Kidney epithelial cell (primary cell): ENCODE results near the gene ALAS2. TPM values are rescaled to one million over a fixed set of nuclear protein-coding genes. Genes with fewer than 3 reads are reported as not detected.

Experiments
- DNase-seq: peaks from one replicate; pipeline ENCODE4 v3.0.0-alpha.2; 2010; ENCODE audit warnings: low read depth
- H3K27me3 ChIP-seq: 2 replicates; pipeline ENCODE4 v1.6.0; 2011; ENCODE audit warnings: low read length; ENCODE audit not compliant: control insufficient read depth, insufficient read depth
- H3K36me3 ChIP-seq: 2 replicates; pipeline ENCODE4 v1.5.1; 2011; ENCODE audit warnings: low read length; ENCODE audit not compliant: control insufficient read depth, insufficient read depth
- H3K4me3 ChIP-seq: 2 replicates; pipeline ENCODE4 v1.5.1; 2011; ENCODE audit warnings: low read depth, mild to moderate bottlenecking, control low read depth, low read length
- total RNA-seq: library from RNA; depleted of rRNA; stranded (reverse); fragments of >200 nt; gene quantifications from 2 replicates; pipeline ENCODE4 v1.2.3, GENCODE V29; 2015
- TF ChIP-seq, protein P1 (sequence below): IDR thresholded peaks from 2 replicates; pipeline ENCODE4 v1.5.1; 2011; ENCODE audit warnings: mild to moderate bottlenecking, moderate library complexity, low read length, control low read depth, inconsistent platforms; ENCODE audit not compliant: insufficient read depth, poor library complexity, severe bottlenecking

Gene ALAS2
- total RNA-seq, 1 donor from 2014 or later: not detected

DNA sequence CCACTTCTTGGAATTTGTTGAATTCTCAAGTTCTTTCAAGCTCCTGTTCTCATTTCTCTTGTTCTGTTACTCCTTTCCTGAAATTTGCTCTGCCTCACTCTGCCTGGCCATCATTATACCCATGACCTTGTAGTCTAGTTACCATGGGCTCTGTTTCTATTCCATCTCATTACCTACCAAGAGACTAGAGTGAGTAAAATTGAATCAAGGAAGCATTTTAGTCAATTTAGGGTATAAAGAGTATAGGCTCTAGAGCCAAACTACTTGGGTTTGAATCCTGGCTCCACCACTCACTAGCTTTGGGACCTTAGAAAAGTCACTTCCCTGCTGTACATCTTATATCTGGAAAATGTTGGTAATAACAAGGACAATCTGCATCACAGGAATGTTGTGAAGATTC, 2.2 kb downstream of the ALAS2 start:
- Histone ChIP-seq H3K4me3 (no peak overlapping the region), H3K36me3 (no peaks in the 10 kb centered on the region), H3K27me3 (no peaks in the 10 kb centered on the region)
- TF ChIP-seq, protein P1, sequence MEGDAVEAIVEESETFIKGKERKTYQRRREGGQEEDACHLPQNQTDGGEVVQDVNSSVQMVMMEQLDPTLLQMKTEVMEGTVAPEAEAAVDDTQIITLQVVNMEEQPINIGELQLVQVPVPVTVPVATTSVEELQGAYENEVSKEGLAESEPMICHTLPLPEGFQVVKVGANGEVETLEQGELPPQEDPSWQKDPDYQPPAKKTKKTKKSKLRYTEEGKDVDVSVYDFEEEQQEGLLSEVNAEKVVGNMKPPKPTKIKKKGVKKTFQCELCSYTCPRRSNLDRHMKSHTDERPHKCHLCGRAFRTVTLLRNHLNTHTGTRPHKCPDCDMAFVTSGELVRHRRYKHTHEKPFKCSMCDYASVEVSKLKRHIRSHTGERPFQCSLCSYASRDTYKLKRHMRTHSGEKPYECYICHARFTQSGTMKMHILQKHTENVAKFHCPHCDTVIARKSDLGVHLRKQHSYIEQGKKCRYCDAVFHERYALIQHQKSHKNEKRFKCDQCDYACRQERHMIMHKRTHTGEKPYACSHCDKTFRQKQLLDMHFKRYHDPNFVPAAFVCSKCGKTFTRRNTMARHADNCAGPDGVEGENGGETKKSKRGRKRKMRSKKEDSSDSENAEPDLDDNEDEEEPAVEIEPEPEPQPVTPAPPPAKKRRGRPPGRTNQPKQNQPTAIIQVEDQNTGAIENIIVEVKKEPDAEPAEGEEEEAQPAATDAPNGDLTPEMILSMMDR: no peak
- no peak for DNase-seq

DNA sequence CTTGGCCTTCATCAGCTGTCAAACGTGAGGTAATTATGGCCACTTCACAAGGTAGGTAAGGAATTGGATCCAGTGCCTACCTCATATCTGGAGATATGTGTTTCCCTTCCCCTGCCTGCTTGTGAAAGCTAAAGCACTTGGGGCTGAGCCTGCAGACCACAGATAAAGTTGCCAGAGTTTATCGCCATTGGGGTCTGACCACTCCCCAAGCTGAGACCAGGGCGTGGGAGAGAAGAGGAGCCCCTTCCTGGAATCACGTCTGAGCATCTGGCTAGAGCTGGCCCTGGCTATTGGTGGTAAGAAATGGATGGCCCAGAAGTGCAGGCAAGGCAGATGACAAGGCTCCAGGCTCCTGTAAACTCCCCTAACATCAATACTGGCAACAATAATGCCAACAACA, 2.7 kb downstream of the ALAS2 start:
- Histone ChIP-seq H3K4me3 (no peak overlapping the region), H3K36me3 (no peaks in the 10 kb centered on the region), H3K27me3 (no peaks in the 10 kb centered on the region)
- TF ChIP-seq, protein P1: no peak
- no peak for DNase-seq

DNA sequence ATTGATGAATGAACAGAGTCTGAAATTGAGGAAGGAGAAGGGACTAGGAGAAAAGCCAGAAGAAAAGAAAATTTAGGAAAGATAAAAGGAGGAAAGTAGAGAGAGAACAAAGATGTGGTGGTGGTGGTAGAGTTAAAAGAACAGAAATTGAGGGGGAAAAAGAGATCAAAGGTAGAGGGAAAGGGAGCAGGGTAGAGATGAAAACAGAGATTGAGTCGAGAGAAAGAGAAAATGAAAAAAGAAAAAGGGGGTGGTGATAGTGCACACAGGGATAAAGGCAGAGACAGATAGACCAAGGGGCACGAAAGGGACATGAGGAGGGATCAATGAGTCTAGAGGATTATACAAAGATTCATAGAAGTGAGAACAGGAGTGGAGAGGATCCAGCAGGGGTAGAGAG, 3.9 kb downstream of the ALAS2 start:
- H3K36me3 ChIP-seq: no peaks in the 10 kb centered on the region
- no peak overlapping the region for H3K4me3 ChIP-seq
- H3K27me3 ChIP-seq: no peaks in the 10 kb centered on the region
- no peak for DNase-seq
- TF ChIP-seq, protein P1: no peak

DNA sequence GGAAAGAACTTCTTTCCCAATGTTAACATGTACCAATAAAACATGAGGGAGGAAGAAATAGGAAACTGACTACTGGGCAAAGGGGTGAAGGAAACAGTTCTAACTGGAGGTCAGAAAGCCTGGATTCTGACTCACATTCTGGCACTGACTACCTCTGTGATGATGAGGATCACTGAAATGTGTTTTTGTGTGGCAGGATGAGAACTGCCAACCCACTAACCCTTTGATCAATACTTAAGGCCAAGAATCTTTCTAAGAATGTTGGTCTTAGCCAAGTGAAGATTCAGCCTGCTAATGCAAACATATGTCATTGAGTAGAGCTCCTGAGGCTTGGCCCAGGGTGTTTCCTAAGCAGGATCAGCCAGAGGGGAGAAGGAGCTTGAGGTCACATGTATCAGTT, 4.6 kb downstream of the ALAS2 start:
- TF ChIP-seq, protein P1: no peak
- no peak overlapping the region for H3K4me3 ChIP-seq
- H3K27me3 ChIP-seq: no peaks in the 10 kb centered on the region
- DNase-seq: no peak
- H3K36me3 ChIP-seq: no peaks in the 10 kb centered on the region

DNA sequence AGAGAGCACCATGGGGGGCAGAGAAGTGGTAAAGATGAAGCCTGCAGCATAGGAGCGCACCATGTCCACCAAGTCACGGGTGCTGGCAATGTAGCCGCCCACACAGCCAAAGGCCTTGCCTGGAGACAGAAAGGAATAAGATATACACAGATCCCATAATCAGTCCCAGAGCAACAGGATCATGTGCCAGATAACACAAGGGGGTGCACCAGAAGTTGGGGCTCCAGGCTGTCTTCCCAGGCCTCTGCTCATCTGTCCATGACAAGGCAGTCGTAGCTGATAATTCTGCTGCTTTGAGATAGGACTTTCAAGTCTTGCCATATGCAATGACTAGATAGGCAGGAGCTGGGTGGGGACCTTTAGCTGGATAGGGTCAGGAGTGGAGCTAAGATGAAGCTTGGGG, 15.9 kb downstream of the ALAS2 start:
- Histone ChIP-seq H3K27me3 (no peaks in the 10 kb centered on the region), H3K36me3 (no peaks in the 10 kb centered on the region), H3K4me3 (no peak overlapping the region)
- no peak for DNase-seq
- TF ChIP-seq, protein P1: no peak

DNA sequence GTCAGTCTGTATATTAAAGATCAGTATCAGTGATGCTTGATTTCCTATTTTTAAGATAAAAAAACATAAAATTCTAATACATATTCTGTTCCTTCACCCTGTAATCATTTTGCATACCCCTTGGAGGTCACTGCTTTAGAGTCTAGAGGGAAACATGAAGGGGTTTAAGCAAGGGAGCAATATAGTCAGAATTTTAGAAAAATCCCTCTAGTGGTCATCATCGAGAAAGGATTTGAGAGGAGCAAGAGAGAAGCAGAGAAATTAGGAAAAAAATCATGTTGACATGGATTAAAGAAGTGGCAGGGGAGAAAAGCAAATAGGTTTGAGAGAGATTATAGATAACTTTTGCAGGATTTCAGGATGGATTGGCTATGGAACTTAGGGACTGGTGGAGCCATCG, 19.5 kb downstream of the ALAS2 start:
- TF ChIP-seq, protein P1: peak; percentile 21
- no peak for DNase-seq
- no peaks in the 10 kb centered on the region for H3K27me3 ChIP-seq
- H3K36me3 ChIP-seq: no peaks in the 10 kb centered on the region
- no peak overlapping the region for H3K4me3 ChIP-seq
